CD8-positive, alpha-beta memory T cell (primary cell): ENCODE data around the gene SLCO3A1. TPM values are rescaled to one million over a fixed set of nuclear protein-coding genes. Genes with fewer than 3 reads are reported as not detected.
A peak's percentile ranks its signal among the peaks of the same experiment; 100 is the strongest.

Source experiments
- CTCF ChIA-PET: fragments of 350-600 bp; sonication (Branson Sonifier 250); formaldehyde crosslinking; loops from one replicate; lab custom pipeline; 2021; ENCODE audit warnings: antibody characterized with exemption; lab: Charles Lee
- POLR2A ChIA-PET: fragments of 350-600 bp; sonication (Branson Sonifier 250); formaldehyde crosslinking; loops from one replicate; lab custom pipeline; 2021; ENCODE audit warnings: antibody characterized with exemption; lab: Charles Lee
- DNase-seq, 5 donors: peaks; one replicate each; pipeline versions ENCODE4 v3.0.0 to v3.0.0-alpha.2; 2020 to 2022; ENCODE audit warnings: mixed read lengths in 1 of 5
- H3K27ac ChIP-seq: one replicate; pipeline ENCODE4 v1.7.0; 2013; ENCODE audit warnings: low read depth, mild to moderate bottlenecking, low read length, moderate library complexity
- H3K27me3 ChIP-seq: 2 replicates; pipeline ENCODE4 v1.7.0; 2013; ENCODE audit warnings: low read length, mild to moderate bottlenecking; ENCODE audit not compliant: insufficient read depth, poor library complexity, severe bottlenecking
- H3K36me3 ChIP-seq: 2 replicates; pipeline ENCODE4 v1.7.0; 2013; ENCODE audit warnings: mild to moderate bottlenecking, low read length, moderate library complexity; ENCODE audit not compliant: insufficient read depth
- H3K4me1 ChIP-seq: 2 replicates; pipeline ENCODE4 v1.7.0; 2013; ENCODE audit warnings: mild to moderate bottlenecking, low read length, moderate library complexity; ENCODE audit not compliant: insufficient read depth
- H3K4me3 ChIP-seq: 2 replicates; pipeline ENCODE4 v1.7.0; 2013; ENCODE audit warnings: mild to moderate bottlenecking, low read length
- H3K9me3 ChIP-seq: 2 replicates; pipeline ENCODE4 v1.7.0; 2013; ENCODE audit warnings: mild to moderate bottlenecking, low read length
- H3K27ac Mint-ChIP-seq, 8 donors: one replicate each; pipeline ENCODE4 v1.8.0; 2020 to 2021; ENCODE audit warnings: mixed read lengths in 8 of 8, mild to moderate bottlenecking in 6 of 8, inconsistent platforms in 3 of 8, moderate library complexity in 3 of 8
- H3K27me3 Mint-ChIP-seq, 2 donors: one replicate each; pipeline ENCODE4 v1.8.0; 2020 to 2021; ENCODE audit warnings: mixed read lengths in 2 of 2, mild to moderate bottlenecking in 1 of 2, moderate library complexity in 1 of 2
- H3K36me3 Mint-ChIP-seq, 3 donors: one replicate each; pipeline ENCODE4 v1.8.0; 2020 to 2021; ENCODE audit warnings: mixed read lengths in 3 of 3, inconsistent platforms in 1 of 3, mild to moderate bottlenecking in 1 of 3
- H3K4me1 Mint-ChIP-seq, 3 donors: one replicate each; pipeline ENCODE4 v1.8.0; 2020 to 2021; ENCODE audit warnings: mixed read lengths in 3 of 3, inconsistent platforms in 1 of 3, mild to moderate bottlenecking in 1 of 3
- H3K4me3 Mint-ChIP-seq, 7 donors: one replicate each; pipeline ENCODE4 v1.8.0; 2020 to 2021; ENCODE audit warnings: mixed read lengths in 7 of 7, mild to moderate bottlenecking in 6 of 7, moderate library complexity in 4 of 7, inconsistent platforms in 2 of 7
- H3K9me3 Mint-ChIP-seq, 5 donors: one replicate each; pipeline ENCODE4 v1.8.0; 2020 to 2022; ENCODE audit warnings: mixed read lengths in 5 of 5, mild to moderate bottlenecking in 3 of 5, moderate library complexity in 2 of 5, inconsistent platforms in 1 of 5
- polyA plus RNA-seq: library from polyadenylated mRNA; unstranded; fragments of 300-500 nt; fragmentation: Illumina TruSeq; gene quantifications from one replicate; pipeline ENCODE4 v1.2.3, GENCODE V29; 2021
- total RNA-seq, 2 experiments: library from RNA; stranded (reverse); gene quantifications; one replicate each; pipeline ENCODE4 v1.2.3, GENCODE V29; 2021

Gene SLCO3A1
- total and polyA plus RNA-seq, 3 experiments from 2014 or later = 10.0 to 47.9 (median 10.8) TPM

- no peaks in the 10 kb centered on the region for H3K36me3 ChIP-seq
- H3K27ac ChIP-seq = no peak overlapping the region
- H3K27ac Mint-ChIP-seq = peak overlapping the region in 1 of 8 donors; percentile 12
- H3K4me3 Mint-ChIP-seq = no peak overlapping the region
- H3K4me1 ChIP-seq = no peaks in the 10 kb centered on the region
- H3K4me3 ChIP-seq = no peak overlapping the region
- peaks cover 43 to 71% (median 62%) of the 10 kb centered on the region in 3 donors for H3K4me1 Mint-ChIP-seq
- no peaks in the 10 kb centered on the region for H3K9me3 ChIP-seq
- CTCF ChIA-PET = no interaction called here
- no peaks in the 10 kb centered on the region for H3K27me3 ChIP-seq
- no peak for DNase-seq
- peaks cover 0 to 4% (median 1%) of the 10 kb centered on the region in 3 donors for H3K36me3 Mint-ChIP-seq
- no peaks in the 10 kb centered on the region for H3K27me3 Mint-ChIP-seq
- POLR2A ChIA-PET = no interaction called here
- H3K9me3 Mint-ChIP-seq = no peaks in the 10 kb centered on the region
These were observed 176.3 kb downstream of the SLCO3A1 start for GRCh38 chr15:92029767-92030166.

GRCh38 chr15:92033314-92033713 lies 179.8 kb downstream of the SLCO3A1 start:
- CTCF ChIA-PET = no interaction called here
- Histone ChIP-seq H3K4me3 (no peak overlapping the region), H3K27me3 (no peaks in the 10 kb centered on the region), H3K36me3 (no peaks in the 10 kb centered on the region), H3K9me3 (no peaks in the 10 kb centered on the region), H3K27ac (no peak overlapping the region), H3K4me1 (no peaks in the 10 kb centered on the region)
- peak overlapping the region in 1 of 8 donors; percentile 35 for H3K27ac Mint-ChIP-seq
- no peaks in the 10 kb centered on the region for H3K27me3 Mint-ChIP-seq
- H3K4me1 Mint-ChIP-seq = peaks cover 42 to 61% (median 54%) of the 10 kb centered on the region in 3 donors
- H3K9me3 Mint-ChIP-seq = no peaks in the 10 kb centered on the region
- POLR2A ChIA-PET = no interaction called here
- H3K36me3 Mint-ChIP-seq = no peaks in the 10 kb centered on the region
- no peak overlapping the region for H3K4me3 Mint-ChIP-seq
- no peak for DNase-seq

- H3K4me1 Mint-ChIP-seq = peaks cover 42 to 57% (median 54%) of the 10 kb centered on the region in 3 donors
- H3K36me3 ChIP-seq = no peaks in the 10 kb centered on the region
- no peaks in the 10 kb centered on the region for H3K4me1 ChIP-seq
- H3K27ac ChIP-seq = no peak overlapping the region
- H3K27me3 Mint-ChIP-seq = no peaks in the 10 kb centered on the region
- H3K27ac Mint-ChIP-seq = peak overlapping the region in 1 of 8 donors; percentile 34
- ChIA-PET POLR2A (no interaction called here), CTCF (no interaction called here)
- DNase-seq = no peak
- H3K4me3 Mint-ChIP-seq = no peak overlapping the region
- no peaks in the 10 kb centered on the region for H3K27me3 ChIP-seq
- H3K36me3 Mint-ChIP-seq = no peaks in the 10 kb centered on the region
- no peaks in the 10 kb centered on the region for H3K9me3 ChIP-seq
- H3K4me3 ChIP-seq = no peak overlapping the region
- no peaks in the 10 kb centered on the region for H3K9me3 Mint-ChIP-seq
These were observed 180.2 kb downstream of the SLCO3A1 start for GRCh38 chr15:92033723-92034122.

- Histone ChIP-seq H3K4me3 (no peak overlapping the region), H3K27me3 (no peaks in the 10 kb centered on the region), H3K4me1 (no peaks in the 10 kb centered on the region), H3K36me3 (no peaks in the 10 kb centered on the region), H3K27ac (no peak overlapping the region), H3K9me3 (no peaks in the 10 kb centered on the region)
- no peaks in the 10 kb centered on the region for H3K36me3 Mint-ChIP-seq
- H3K4me3 Mint-ChIP-seq = no peak overlapping the region
- peaks cover 0 to 3% (median 0%) of the 10 kb centered on the region in 5 donors for H3K9me3 Mint-ChIP-seq
- H3K27ac Mint-ChIP-seq = no peak overlapping the region
- ChIA-PET CTCF (no interaction called here), POLR2A (no interaction called here)
- peaks cover 43 to 56% (median 54%) of the 10 kb centered on the region in 3 donors for H3K4me1 Mint-ChIP-seq
- DNase-seq = no peak
- H3K27me3 Mint-ChIP-seq = no peaks in the 10 kb centered on the region
These were observed 180.7 kb downstream of the SLCO3A1 start for GRCh38 chr15:92034227-92034626.

GRCh38 chr15:92035551-92035950 lies 182.0 kb downstream of the SLCO3A1 start:
- POLR2A ChIA-PET = no interaction called here
- Mint-ChIP-seq H3K36me3 (no peaks in the 10 kb centered on the region), H3K4me3 (peak overlapping the region in 1 of 7 donors; percentile 34), H3K27me3 (no peaks in the 10 kb centered on the region), H3K9me3 (peaks cover 0 to 4% (median 0%) of the 10 kb centered on the region in 5 donors), H3K4me1 (peaks cover 38 to 58% (median 58%) of the 10 kb centered on the region in 3 donors), H3K27ac (no peak overlapping the region)
- no peaks in the 10 kb centered on the region for H3K9me3 ChIP-seq
- no peaks in the 10 kb centered on the region for H3K4me1 ChIP-seq
- CTCF ChIA-PET = no interaction called here
- H3K36me3 ChIP-seq = no peaks in the 10 kb centered on the region
- no peak overlapping the region for H3K27ac ChIP-seq
- no peaks in the 10 kb centered on the region for H3K27me3 ChIP-seq
- DNase-seq = no peak
- no peak overlapping the region for H3K4me3 ChIP-seq

GRCh38 chr15:92035961-92036360 lies 182.5 kb downstream of the SLCO3A1 start:
- Mint-ChIP-seq H3K4me3 (no peak overlapping the region), H3K36me3 (no peaks in the 10 kb centered on the region), H3K27ac (no peak overlapping the region), H3K9me3 (peaks cover 0 to 4% (median 0%) of the 10 kb centered on the region in 5 donors), H3K4me1 (peaks cover 40 to 60% (median 58%) of the 10 kb centered on the region in 3 donors), H3K27me3 (no peaks in the 10 kb centered on the region)
- ChIA-PET POLR2A (no interaction called here), CTCF (interaction anchor here (0.7 kb wide), 1 partner anchor 88 kb away, joined by 3 read pairs; no protein-coding TSS in a partner anchor)
- Histone ChIP-seq H3K36me3 (no peaks in the 10 kb centered on the region), H3K4me1 (no peaks in the 10 kb centered on the region), H3K4me3 (no peak overlapping the region), H3K27ac (no peak overlapping the region), H3K9me3 (no peaks in the 10 kb centered on the region), H3K27me3 (no peaks in the 10 kb centered on the region)
- DNase-seq = no peak

- H3K4me3 Mint-ChIP-seq = no peak overlapping the region
- Histone ChIP-seq H3K4me1 (no peaks in the 10 kb centered on the region), H3K27me3 (no peaks in the 10 kb centered on the region), H3K4me3 (no peak overlapping the region), H3K36me3 (no peaks in the 10 kb centered on the region), H3K9me3 (no peaks in the 10 kb centered on the region), H3K27ac (no peak overlapping the region)
- DNase-seq = no peak
- ChIA-PET POLR2A (no interaction called here), CTCF (no interaction called here)
- peaks cover 40 to 60% (median 58%) of the 10 kb centered on the region in 3 donors for H3K4me1 Mint-ChIP-seq
- H3K9me3 Mint-ChIP-seq = peaks cover 0 to 4% (median 0%) of the 10 kb centered on the region in 5 donors
- no peak overlapping the region for H3K27ac Mint-ChIP-seq
- no peaks in the 10 kb centered on the region for H3K36me3 Mint-ChIP-seq
- H3K27me3 Mint-ChIP-seq = no peaks in the 10 kb centered on the region
These were observed 184.0 kb downstream of the SLCO3A1 start for GRCh38 chr15:92037491-92037890.

- DNase-seq = no peak
- ChIA-PET POLR2A (no interaction called here), CTCF (no interaction called here)
- Mint-ChIP-seq H3K27ac (no peak overlapping the region), H3K27me3 (no peaks in the 10 kb centered on the region), H3K4me1 (peaks cover 39 to 71% (median 58%) of the 10 kb centered on the region in 3 donors), H3K4me3 (no peak overlapping the region), H3K36me3 (no peaks in the 10 kb centered on the region), H3K9me3 (peaks cover 0 to 4% (median 0%) of the 10 kb centered on the region in 5 donors)
- no peaks in the 10 kb centered on the region for H3K9me3 ChIP-seq
- no peaks in the 10 kb centered on the region for H3K36me3 ChIP-seq
- peaks cover 7% of the 10 kb centered on the region for H3K4me1 ChIP-seq
- no peak overlapping the region for H3K4me3 ChIP-seq
- H3K27ac ChIP-seq = no peak overlapping the region
- H3K27me3 ChIP-seq = no peaks in the 10 kb centered on the region
These were observed 186.8 kb downstream of the SLCO3A1 start for GRCh38 chr15:92040350-92040749.
